ENCODE data around the gene TYW1B.
"Not testable (repeated sequence)": the region's sequence is repeated elsewhere in the genome, so short reads cannot be mapped to it uniquely, and the experiment has no call there.

- TF ChIP-seq CTCF (IDR thresholded peaks at IDR 0.05); ZFX (IDR thresholded peaks at IDR 0.05; ENCODE audit: borderline replicate concordance): not testable (repeated sequence)
These were observed 159.6 kb downstream of the TYW1B start for GRCh38 chr7:72668435-72668834.

All from 22Rv1 (cell line).